LNCaP clone FGC (cell line): Measurements from ENCODE around the gene GAREM1.

Experiments used
- DNase-seq: peaks from one replicate; pipeline ENCODE4 v3.0.0-alpha.2; 2011; ENCODE audit warnings: low read depth
- H3K4me3 ChIP-seq: 2 replicates; pipeline ENCODE4 v1.5.1; 2011; ENCODE audit warnings: mild to moderate bottlenecking, low read depth, low read length, control low read depth
- CTCF ChIP-seq: IDR thresholded peaks from 2 replicates; pipeline ENCODE4 v1.5.1; 2012; ENCODE audit warnings: mild to moderate bottlenecking; ENCODE audit not compliant: control insufficient read depth, insufficient read depth; ENCODE audit errors: extremely low read depth

Gene GAREM1

GRCh38 chr18:32373505-32373904 is 97.2 kb downstream of the GAREM1 start:
- no peak for DNase-seq
- H3K4me3 ChIP-seq = peak overlapping the region; percentile 26
- TF ChIP-seq CTCF = no peak

DNA sequence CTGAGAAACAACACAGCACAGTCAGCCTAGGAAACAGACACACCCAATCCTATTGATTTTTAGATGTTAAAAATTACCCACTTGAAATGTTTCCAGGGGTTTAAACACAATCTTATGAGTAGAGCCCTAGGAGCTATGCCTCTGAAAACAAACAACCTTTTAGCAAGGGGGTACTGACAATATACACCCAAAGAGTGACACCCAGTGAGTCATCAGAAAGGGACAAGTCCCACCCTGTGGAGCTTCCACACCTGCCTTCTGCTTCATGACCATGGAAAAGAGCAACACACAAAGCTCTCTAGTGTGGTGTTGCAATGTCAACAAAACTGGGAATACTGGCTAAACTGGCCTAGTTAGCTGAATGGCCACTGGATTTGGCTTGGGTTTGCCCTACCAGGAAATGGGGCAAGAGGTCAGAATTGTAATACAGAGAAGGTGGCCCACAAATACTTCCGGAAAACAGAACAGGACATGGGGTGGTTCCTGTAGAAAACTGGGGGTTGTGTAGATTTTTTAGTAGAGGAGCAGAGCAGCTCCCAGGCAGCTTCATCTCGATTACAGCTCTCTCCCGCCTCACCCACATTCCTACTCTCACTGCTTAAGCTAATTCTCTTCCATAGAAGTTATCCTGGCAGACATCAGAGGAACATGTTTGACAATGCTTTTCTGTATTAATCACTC is 98.2 kb downstream of the GAREM1 start:
- peak; percentile 98 for DNase-seq
- peak overlapping the region; percentile 45 for H3K4me3 ChIP-seq
- no peak for TF ChIP-seq CTCF

GRCh38 chr18:32372047-32372380 is 98.7 kb downstream of the GAREM1 start:
- H3K4me3 ChIP-seq = peak overlapping the region; percentile 45
- TF ChIP-seq CTCF = no peak

GRCh38 chr18:32371384-32371783 is 99.3 kb downstream of the GAREM1 start:
- DNase-seq = no peak
- peak overlapping the region; percentile 45 for H3K4me3 ChIP-seq

More at GRCh38 chr18:32372047-32372380, 98.7 kb downstream of the GAREM1 start:
- DNase-seq = peak; percentile 73

DNA sequence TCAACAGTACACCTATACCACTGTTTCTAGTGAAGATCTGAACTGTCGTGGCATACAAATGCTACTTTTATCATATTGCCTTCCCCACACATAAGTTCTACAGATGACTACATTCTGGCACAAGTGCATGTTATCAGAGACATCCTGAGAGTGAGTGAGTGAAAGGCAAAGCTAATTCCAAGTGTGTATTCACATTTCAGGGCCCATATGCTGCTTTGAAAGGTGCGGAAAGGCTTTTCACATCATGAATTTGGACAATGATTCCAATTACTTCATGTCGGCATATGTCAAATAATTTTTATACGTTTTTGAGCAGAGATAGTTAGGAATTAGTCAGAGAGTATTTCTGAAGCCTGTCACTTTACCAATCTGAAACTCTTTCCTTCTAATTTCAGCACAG is 101.7 kb downstream of the GAREM1 start:
- no peak for TF ChIP-seq CTCF
- no peak overlapping the region for H3K4me3 ChIP-seq
- no peak for DNase-seq

More at GRCh38 chr18:32371384-32371783, 99.3 kb downstream of the GAREM1 start:
- no peak for TF ChIP-seq CTCF

DNA sequence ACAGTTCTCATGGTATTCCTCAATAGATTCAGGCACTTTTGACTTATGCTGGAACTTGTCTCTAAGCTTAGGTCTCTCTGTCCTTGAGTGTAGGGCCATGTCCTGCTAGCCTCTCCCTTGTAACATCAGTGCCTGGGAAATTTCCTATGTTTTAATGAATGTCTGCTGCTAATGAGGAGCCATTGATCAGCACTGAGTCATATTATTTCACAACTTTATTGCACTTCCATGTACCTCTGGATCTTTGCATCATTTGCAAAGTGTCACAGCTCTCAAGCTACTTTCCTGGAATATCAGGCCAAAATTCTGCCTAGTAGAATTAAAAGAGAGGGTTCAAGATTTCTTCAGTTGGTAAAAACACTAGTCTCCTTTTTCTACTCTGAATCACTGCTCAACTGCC is 102.5 kb downstream of the GAREM1 start:
- no peak for DNase-seq
- H3K4me3 ChIP-seq = no peak overlapping the region
- no peak for TF ChIP-seq CTCF

DNA sequence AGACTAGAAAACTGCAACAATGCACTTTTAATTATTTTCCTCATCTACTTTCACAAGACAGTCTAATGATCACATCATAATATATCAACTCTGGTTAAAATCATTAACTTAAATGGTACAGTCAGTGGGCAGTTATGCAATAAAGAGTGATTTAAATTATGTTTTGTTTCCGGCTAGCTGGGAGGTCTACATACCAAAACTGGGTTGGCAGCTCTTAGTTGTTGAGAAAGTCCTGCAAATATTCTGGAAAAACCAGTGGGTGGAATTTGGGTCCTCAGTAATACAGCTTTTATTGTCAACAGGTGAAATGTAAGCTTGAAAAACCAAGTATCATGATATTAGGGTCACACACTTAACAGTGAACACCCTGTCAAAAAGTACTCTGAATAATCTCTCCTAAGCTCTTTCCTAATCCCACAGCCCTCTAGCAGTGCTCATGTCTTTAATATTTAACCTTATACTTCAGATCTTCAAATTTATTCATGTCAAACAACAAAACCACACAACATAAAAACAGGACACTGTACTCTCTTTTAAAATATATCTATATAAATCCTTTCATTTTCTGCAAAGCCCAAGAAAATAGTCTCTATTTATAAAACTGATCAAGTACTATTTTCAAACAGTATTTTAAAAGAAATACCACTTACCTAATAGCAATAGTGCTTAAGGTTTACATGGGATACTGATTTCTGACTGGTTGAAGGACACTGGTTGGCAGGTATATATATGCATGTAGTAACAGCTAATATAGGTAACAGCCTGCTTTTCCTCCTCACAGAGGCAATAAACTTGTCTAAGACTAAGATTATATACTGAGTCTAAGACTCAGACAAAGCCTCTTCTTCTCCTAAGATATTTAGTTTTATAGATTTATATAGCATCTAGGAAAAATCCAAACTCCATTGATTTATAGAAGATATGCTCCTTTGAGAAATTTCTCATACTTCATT is 103.8 kb downstream of the GAREM1 start:
- H3K4me3 ChIP-seq = no peak overlapping the region
- DNase-seq = no peak
- no peak for TF ChIP-seq CTCF
